ENCODE data around the gene PRR20G. TPM values are rescaled to one million over a fixed set of nuclear protein-coding genes. Genes with fewer than 3 reads are reported as not detected.

PRR20G gene
- total and polyA plus RNA-seq, 2 donors (not counting 3 experiments of a cell fraction or from before 2014, with no cell fraction given): not detected

GRCh38 chr3:127259882-127260281 lies 28.0 kb downstream of the PRR20G start:
- H3K4me2 ChIP-seq (ENCODE audit: insufficient read depth, low read length): no peak overlapping the region
- dilution Hi-C loops (cut with MboI; ENCODE audit: extremely low pct_ligation_motif_present, low sequenced_read_pairs) (no loop called here), intact Hi-C loops (cut with micrococcal nuclease) (no loop called here)
- H3K27ac ChIP-seq (ENCODE audit: insufficient read depth, low read depth, low read length): no peak overlapping the region
- no peak overlapping the region for H2AFZ ChIP-seq (ENCODE audit: low read depth, low read length)
- no peaks in the 10 kb centered on the region for H4K20me1 ChIP-seq (replicated peaks; ENCODE audit: control insufficient read depth, extremely low read depth, insufficient read depth, low read length)
- FAIRE-seq (no peak), DNase-seq (ENCODE audit: low read depth, low spot score) (no peak)
- BruUV-seq (replicated peaks): no TSS peak
- ChIA-PET CTCF (no interaction called here), POLR2A (no interaction called here)
- H3K36me3 ChIP-seq (ENCODE audit: control insufficient read depth in 2 of 2, extremely low read depth in 1 of 2, insufficient read depth in 2 of 2, low read length in 2 of 2): no peaks in the 10 kb centered on the region
- no peaks in the 10 kb centered on the region for H3K9me3 ChIP-seq (replicated peaks; ENCODE audit: control insufficient read depth, insufficient read depth, low read length)
- no peak overlapping the region for H3K9ac ChIP-seq (replicated peaks; ENCODE audit: extremely low read depth, insufficient read depth, low read length)
- H3K27me3 ChIP-seq (ENCODE audit: control insufficient read depth in 2 of 2, insufficient read depth in 2 of 2, low read length in 2 of 2): no peaks in the 10 kb centered on the region
- H3K9me1 ChIP-seq (replicated peaks; ENCODE audit: control insufficient read depth, extremely low read depth, insufficient read depth, low read length): no peaks in the 10 kb centered on the region
- H3K4me1 ChIP-seq (ENCODE audit: control insufficient read depth, extremely low read depth, insufficient read depth, low read length): no peaks in the 10 kb centered on the region
- H3K79me2 ChIP-seq (ENCODE audit: control insufficient read depth, insufficient read depth, low read length): no peaks in the 10 kb centered on the region
- TF ChIP-seq EZH2 (IDR thresholded peaks at IDR 0.05; ENCODE audit: borderline replicate concordance, low read depth, low read length, severe bottlenecking) (no peak), POLR2A (IDR thresholded peaks at IDR 0.05; ENCODE audit: low read depth, low read length) (no peak), JUN (IDR thresholded peaks at IDR 0.05; ENCODE audit: borderline replicate concordance, insufficient read depth, insufficient read length, low read depth) (no peak), GATA2 (IDR thresholded peaks at IDR 0.05; ENCODE audit: insufficient read depth, insufficient read length, low read depth, low read length) (no peak), MAX (IDR thresholded peaks at IDR 0.05; ENCODE audit: insufficient read depth, insufficient read length) (no peak), FOS (IDR thresholded peaks at IDR 0.05; ENCODE audit: borderline replicate concordance, insufficient read depth, low read length) (no peak), POLR2AphosphoS5 (IDR thresholded peaks at IDR 0.05; ENCODE audit: insufficient read depth, low read depth, low read length) (no peak), CTCF (IDR thresholded peaks at IDR 0.05; ENCODE audit: extremely low read depth in 1 of 2, insufficient read depth in 1 of 2, low read depth in 1 of 2, low read length in 2 of 2) (no peak), MYC (IDR thresholded peaks at IDR 0.05; ENCODE audit: low read depth, low read length) (no peak)
- no peak overlapping the region for H3K4me3 ChIP-seq (replicated peaks in 1 of 3; ENCODE audit: insufficient read depth in 1 of 3, low read depth in 1 of 3, low read length in 3 of 3)
